Skeletal muscle cell (primary cell): Measurements from ENCODE around the gene SAE1.

Experiments
- DNase-seq: peaks from one replicate; pipeline ENCODE4 v3.0.0-alpha.2; 2010; ENCODE audit warnings: low read depth
- H3K4me3 ChIP-seq: 2 replicates; pipeline ENCODE4 v1.5.1; 2011; ENCODE audit warnings: low read depth, mild to moderate bottlenecking, control low read depth, low read length, moderate library complexity

The SAE1 gene

DNA sequence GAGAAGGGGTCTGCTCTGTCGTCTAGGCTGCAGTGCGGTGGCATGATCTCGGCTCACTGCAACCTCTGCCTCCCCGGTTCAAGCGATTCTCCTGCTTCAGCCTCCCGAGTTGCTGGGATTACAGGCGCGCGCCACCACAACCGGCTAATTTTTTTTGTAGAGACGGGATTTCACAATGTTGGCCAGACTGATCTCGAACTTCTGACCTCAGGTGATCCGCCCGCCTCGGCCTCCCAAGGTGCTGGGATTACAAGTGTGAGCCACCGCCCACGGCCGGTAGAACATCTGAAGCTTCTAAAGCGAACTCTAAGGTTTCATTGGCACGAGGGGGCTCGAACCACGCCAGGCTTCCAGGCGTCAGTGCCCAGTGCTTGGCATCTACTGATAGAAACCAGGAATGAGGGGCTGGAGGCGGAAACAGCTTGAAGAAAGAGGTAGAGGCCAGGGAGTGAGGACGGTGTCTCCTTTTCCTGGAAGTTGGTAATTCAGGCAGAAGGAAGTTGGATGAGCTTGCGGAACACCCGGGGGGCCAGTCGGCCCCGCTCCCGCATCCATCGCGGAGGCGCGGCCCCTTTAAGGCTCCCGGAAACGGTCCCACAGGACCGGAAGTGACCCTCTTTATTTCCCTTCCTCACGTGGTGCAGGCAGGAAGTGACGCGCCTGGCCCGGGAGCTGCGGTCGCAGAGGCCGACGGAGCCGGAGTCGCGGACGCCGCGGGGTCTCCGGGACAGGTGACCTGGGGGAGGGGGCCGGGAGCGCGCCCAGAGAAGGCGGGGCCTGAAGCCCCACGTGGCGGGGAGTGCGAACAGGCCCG is 125.5 kb downstream of the SAE1 start, which contains the start of gene CCDC9:
Gene CCDC9, plus strand, starts transcription at position 647 of the 814 bp plus-strand sequence. CDS start 1,876 bp downstream, outside the sequence.
- peak; percentile 88 for DNase-seq
- H3K4me3 ChIP-seq: peak within 1 kb of the TSS; percentile 69

DNA sequence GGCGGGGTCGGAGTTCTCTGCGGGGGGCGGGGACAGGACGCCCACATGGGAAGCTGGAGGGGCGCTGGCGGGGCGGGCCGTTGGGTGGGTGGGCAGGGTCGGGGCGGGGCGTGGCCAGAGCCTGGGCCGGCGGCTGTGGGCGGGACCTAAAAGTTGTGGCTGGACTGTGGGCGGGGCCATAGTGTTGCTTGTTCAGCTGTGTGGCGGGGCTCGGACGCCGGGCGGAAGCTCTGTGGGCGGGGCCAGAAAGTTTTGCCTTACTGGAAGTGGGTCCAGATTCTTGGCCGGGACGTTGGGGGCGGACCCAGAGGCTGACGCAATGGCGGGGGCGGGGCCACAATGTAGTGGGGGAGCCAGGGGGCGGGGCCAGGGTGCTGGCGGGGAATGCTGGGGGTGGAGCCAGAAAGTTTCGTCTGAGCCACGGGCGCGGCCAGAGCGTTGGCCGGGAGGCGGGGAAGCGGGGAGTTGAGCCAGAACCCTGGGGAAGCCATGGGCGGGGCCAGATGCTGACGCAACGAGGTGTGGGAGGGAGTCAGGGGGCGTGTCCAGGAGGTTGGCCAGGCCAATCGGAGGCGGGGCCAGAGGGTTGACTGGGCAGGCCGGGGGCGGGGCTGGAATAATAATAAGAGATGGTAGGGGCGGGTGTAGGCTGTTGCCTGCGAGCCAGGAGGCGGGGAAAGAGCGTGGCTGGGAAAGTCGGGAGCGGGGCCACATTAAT is 126.2 kb downstream of the SAE1 start:
- H3K4me3 ChIP-seq: peak overlapping the region; percentile 58
- DNase-seq: peak; percentile 94

DNA sequence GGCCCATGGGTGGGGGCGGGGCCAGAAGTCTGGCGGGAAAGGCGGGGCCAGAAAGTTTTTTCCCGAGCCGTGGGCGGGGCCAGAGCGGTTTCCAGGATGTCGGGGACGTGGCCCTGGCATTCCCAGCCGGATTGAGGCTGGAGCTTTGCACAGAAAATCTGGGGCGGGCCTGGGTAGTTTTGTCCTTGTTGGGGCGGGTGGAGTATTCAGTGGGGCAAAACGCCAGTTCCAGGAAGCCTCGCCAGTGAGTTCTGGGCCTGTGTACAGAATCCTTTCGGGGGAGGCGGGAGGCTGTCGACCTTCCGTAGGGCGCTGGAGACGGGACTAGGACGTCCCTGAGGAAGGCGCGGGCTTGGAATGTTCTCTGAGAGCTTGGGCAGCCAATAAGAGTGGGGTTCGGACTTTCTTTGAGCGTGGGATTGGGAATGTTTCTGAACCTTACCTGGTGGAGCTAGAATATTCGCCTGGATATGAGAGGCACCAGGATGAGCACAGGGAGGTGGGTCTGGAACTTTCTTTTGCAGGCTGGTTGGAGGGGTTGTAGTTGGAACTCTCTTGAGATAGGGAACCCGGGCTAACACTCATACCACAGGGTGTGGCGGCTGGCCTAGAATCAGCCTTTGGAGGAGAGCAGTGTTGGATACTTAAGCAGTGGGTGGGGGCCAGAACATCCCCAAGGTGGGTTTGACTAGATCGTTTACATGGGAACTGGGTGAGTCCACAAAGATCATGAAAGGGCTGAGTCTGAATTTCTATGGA is 127.0 kb downstream of the SAE1 start:
- DNase-seq: no peak
- peak overlapping the region; percentile 69 for H3K4me3 ChIP-seq

DNA sequence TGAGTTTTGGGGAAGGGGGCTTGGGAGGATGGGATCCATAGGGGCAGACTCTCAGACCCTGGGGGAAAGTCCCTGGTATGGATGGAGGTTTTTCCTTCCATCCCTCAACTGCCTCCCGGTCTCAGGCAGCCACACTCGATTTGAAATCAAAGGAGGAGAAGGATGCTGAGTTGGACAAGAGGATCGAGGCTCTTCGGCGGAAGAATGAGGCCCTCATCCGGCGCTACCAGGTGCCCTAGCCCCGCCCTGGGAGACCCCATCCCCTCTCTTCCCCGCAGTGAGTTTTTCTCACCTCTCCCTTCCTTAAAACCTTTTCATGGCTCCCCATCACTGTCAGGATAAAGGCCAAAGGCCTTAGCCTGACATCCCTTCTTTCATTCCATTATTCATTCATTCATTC is 127.8 kb downstream of the SAE1 start:
- DNase-seq: no peak
- peak overlapping the region; percentile 69 for H3K4me3 ChIP-seq

DNA sequence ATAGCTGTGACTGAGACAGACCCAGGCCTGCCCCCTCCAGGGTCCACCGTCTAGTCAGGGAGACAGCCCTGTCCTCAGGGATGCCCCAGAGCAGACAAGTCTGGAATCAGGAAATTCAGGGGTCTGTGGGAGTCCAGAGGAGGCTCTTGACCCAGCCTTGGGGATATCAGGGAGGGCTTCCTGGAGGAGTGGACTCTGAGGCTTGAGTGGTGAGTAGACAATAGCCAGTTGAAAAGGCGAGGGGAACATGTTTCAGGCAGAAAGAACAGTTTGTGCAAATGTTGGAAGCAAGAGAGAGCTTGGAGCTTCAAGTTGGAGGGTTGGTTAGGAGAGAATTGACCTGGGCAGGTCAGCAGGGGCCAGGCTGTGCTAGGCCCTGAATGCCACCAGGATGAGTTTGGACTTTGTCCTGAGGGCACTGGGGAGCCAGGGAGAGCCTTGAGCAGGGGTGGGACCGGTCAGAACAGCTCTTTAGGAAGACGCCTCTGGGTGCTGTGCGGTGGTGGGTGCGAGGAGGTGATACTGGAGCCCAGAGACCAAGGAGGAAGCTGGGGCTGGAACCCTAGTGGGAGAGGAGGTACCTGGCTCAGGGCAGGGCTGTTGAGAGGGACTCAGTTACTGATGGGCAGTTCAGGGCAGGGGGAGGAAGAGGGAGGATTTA is 128.4 kb downstream of the SAE1 start:
- peak overlapping the region; percentile 69 for H3K4me3 ChIP-seq
- DNase-seq: no peak
